ENCODE data around the gene ZNF831.

The ZNF831 gene

GRCh38 chr20:59121714-59122565 is 41.7 kb upstream of the ZNF831 start:
- peaks cover 54% of the 10 kb centered on the region for H3K27me3 ChIP-seq (ENCODE audit: insufficient read depth, poor library complexity, severe bottlenecking)
- H3K27ac ChIP-seq (ENCODE audit: poor library complexity, severe bottlenecking), result no peak overlapping the region
- no peak overlapping the region for H3K4me3 ChIP-seq (ENCODE audit: severe bottlenecking)
- ATAC-seq (ENCODE audit: low read depth), result no peak
- no peak for TF ChIP-seq CTCF (IDR thresholded peaks at IDR 0.05; ENCODE audit: poor library complexity, severe bottlenecking)
- no peaks in the 10 kb centered on the region for H3K9me3 ChIP-seq (ENCODE audit: severe bottlenecking)
- H3K4me1 ChIP-seq (ENCODE audit: insufficient read depth, poor library complexity, severe bottlenecking), result no peaks in the 10 kb centered on the region
- DNase-seq (ENCODE audit: low spot score), result no peak
- no peaks in the 10 kb centered on the region for H3K36me3 ChIP-seq (ENCODE audit: low read depth)

- no peak for TF ChIP-seq CTCF (IDR thresholded peaks at IDR 0.05; ENCODE audit: poor library complexity, severe bottlenecking)
- peaks cover 59% of the 10 kb centered on the region for H3K27me3 ChIP-seq (ENCODE audit: insufficient read depth, poor library complexity, severe bottlenecking)
These were observed 41.1 kb upstream of the ZNF831 start for GRCh38 chr20:59122566-59122919.

GRCh38 chr20:59123011-59123677 is 40.5 kb upstream of the ZNF831 start:
- Histone ChIP-seq H3K27ac (ENCODE audit: poor library complexity, severe bottlenecking) (no peak overlapping the region), H3K4me3 (ENCODE audit: severe bottlenecking) (no peak overlapping the region), H3K9me3 (ENCODE audit: severe bottlenecking) (no peaks in the 10 kb centered on the region), H3K27me3 (ENCODE audit: insufficient read depth, poor library complexity, severe bottlenecking) (peaks cover 57% of the 10 kb centered on the region), H3K4me1 (ENCODE audit: insufficient read depth, poor library complexity, severe bottlenecking) (no peaks in the 10 kb centered on the region), H3K36me3 (ENCODE audit: low read depth) (no peaks in the 10 kb centered on the region)
- no peak for TF ChIP-seq CTCF (IDR thresholded peaks at IDR 0.05; ENCODE audit: poor library complexity, severe bottlenecking)
- DNase-seq (ENCODE audit: low spot score), result no peak
- ATAC-seq (ENCODE audit: low read depth), result no peak

More at GRCh38 chr20:59122566-59122919, 41.1 kb upstream of the ZNF831 start:
- H3K4me3 ChIP-seq (ENCODE audit: severe bottlenecking), result no peak overlapping the region
- no peak for ATAC-seq (ENCODE audit: low read depth)
- DNase-seq (ENCODE audit: low spot score), result no peak
- no peaks in the 10 kb centered on the region for H3K36me3 ChIP-seq (ENCODE audit: low read depth)
- no peaks in the 10 kb centered on the region for H3K4me1 ChIP-seq (ENCODE audit: insufficient read depth, poor library complexity, severe bottlenecking)
- no peaks in the 10 kb centered on the region for H3K9me3 ChIP-seq (ENCODE audit: severe bottlenecking)
- no peak overlapping the region for H3K27ac ChIP-seq (ENCODE audit: poor library complexity, severe bottlenecking)

GRCh38 chr20:59123678-59124255 is 39.9 kb upstream of the ZNF831 start:
- H3K4me1 ChIP-seq (ENCODE audit: insufficient read depth, poor library complexity, severe bottlenecking), result no peaks in the 10 kb centered on the region
- no peaks in the 10 kb centered on the region for H3K9me3 ChIP-seq (ENCODE audit: severe bottlenecking)
- H3K27me3 ChIP-seq (ENCODE audit: insufficient read depth, poor library complexity, severe bottlenecking), result peaks cover 51% of the 10 kb centered on the region
- no peak for TF ChIP-seq CTCF (IDR thresholded peaks at IDR 0.05; ENCODE audit: poor library complexity, severe bottlenecking)
- H3K36me3 ChIP-seq (ENCODE audit: low read depth), result no peaks in the 10 kb centered on the region
- ATAC-seq (ENCODE audit: low read depth) (no peak), DNase-seq (ENCODE audit: low spot score) (no peak)
- no peak overlapping the region for H3K4me3 ChIP-seq (ENCODE audit: severe bottlenecking)
- H3K27ac ChIP-seq (ENCODE audit: poor library complexity, severe bottlenecking), result no peak overlapping the region
